Transverse colon (tissue), 4 donors: ENCODE results near the gene XPC. TPM values are rescaled to one million over a fixed set of nuclear protein-coding genes. Genes with fewer than 3 reads are reported as not detected.

Experiments
- DNase-seq: peaks from one replicate; pipeline ENCODE4 v3.0.0-alpha.2; 2019
- H3K27ac ChIP-seq, 4 donors: fragments of 200-600 bp; sonication (generic); 2 replicates each; pipeline ENCODE4 v1.5.1; 2016 to 2018; ENCODE audit warnings: inconsistent platforms in 4 of 4
- H3K27me3 ChIP-seq: fragments of 200-600 bp; sonication (generic); 2 replicates; pipeline ENCODE4 v1.5.1; 2017; ENCODE audit warnings: inconsistent platforms
- H3K36me3 ChIP-seq, 4 donors: fragments of 200-600 bp; sonication (generic); 2 replicates each; pipeline ENCODE4 v1.5.1; 2017 to 2019; ENCODE audit warnings: inconsistent platforms in 4 of 4
- H3K4me1 ChIP-seq, 4 donors: fragments of 200-600 bp; sonication (generic); 2 replicates each; pipeline ENCODE4 v1.5.1; 2017 to 2020; ENCODE audit warnings: inconsistent platforms in 4 of 4
- H3K4me3 ChIP-seq, 4 donors: fragments of 200-600 bp; sonication (generic); 1 replicate in 1 of 4; 2 replicates in 3 of 4; pipeline versions ENCODE4 v1.5.1 to v1.6.1; 2017 to 2019; ENCODE audit warnings: inconsistent platforms in 4 of 4
- H3K9me3 ChIP-seq, 2 donors: fragments of 200-600 bp; sonication (generic); 2 replicates each; pipeline ENCODE4 v1.5.1; 2017 to 2019; ENCODE audit warnings: inconsistent platforms in 2 of 2
- CTCF ChIP-seq, 5 experiments: fragments of 200-600 bp in 3 of 5; fragments of 450-650 bp in 2 of 5; sonication (generic) in 3 of 5; IDR thresholded peaks; 1 replicate in 2 of 5; 2 replicates in 3 of 5; pipeline ENCODE4 v1.5.1; 2016 to 2017; ENCODE audit warnings: antibody characterized with exemption in 5 of 5, inconsistent platforms in 3 of 5, mild to moderate bottlenecking in 2 of 5, moderate library complexity in 1 of 5
- EP300 ChIP-seq: sonication (generic); formaldehyde crosslinking; IDR thresholded peaks from one replicate; pipeline ENCODE4 v1.6.1; 2017; ENCODE audit warnings: antibody characterized with exemption, low read depth
- POLR2A ChIP-seq: fragments of 450-650 bp; IDR thresholded peaks from one replicate; pipeline ENCODE4 v1.6.1; 2016; ENCODE audit warnings: antibody characterized with exemption, mild to moderate bottlenecking, moderate library complexity
- POLR2AphosphoS5 ChIP-seq, 3 donors: sonication (generic); formaldehyde crosslinking; IDR thresholded peaks; one replicate each; pipeline ENCODE4 v1.6.1; 2016; ENCODE audit warnings: antibody characterized with exemption in 3 of 3
- WGBS, 2 donors: methylation state at CpG; one replicate each; pipeline ENCODE4 v1.1.5; 2018; ENCODE audit warnings: low coverage in 1 of 2; 5-methylcytosine and 5-hydroxymethylcytosine counted together
- in situ Hi-C, 4 donors: fragments of 200-750 bp; cut with MboI; loops; one replicate each; pipeline versions ENCODE4 v1.15.0 to v1.15.1; 2017; ENCODE audit warnings: low sequenced_read_pairs in 3 of 4, low pct_ligation_motif_present in 1 of 4, low pct_unique_long_range_greater_than_20kb in 1 of 4
- intact Hi-C: fragments of 100-400 bp; cut with DNase I; formaldehyde crosslinking; loops from one replicate; pipeline ENCODE4 v1.15.1; 2023; ENCODE audit warnings: low total_unique reads
- total RNA-seq, 4 donors: library from RNA; depleted of rRNA; stranded (reverse); fragments of >200 nt; gene quantifications; one replicate each; pipeline ENCODE4 v1.1.0, GENCODE V29; 2016

XPC gene
- total RNA-seq, 4 donors from 2014 or later = 30.7 to 287 (median 46.6) TPM

- Histone ChIP-seq H3K36me3 (peaks cover 0 to 74% (median 27%) of the 10 kb centered on the region in 4 donors), H3K4me3 (no peak overlapping the region), H3K4me1 (peaks cover 0 to 11% (median 2%) of the 10 kb centered on the region in 4 donors), H3K9me3 (no peaks in the 10 kb centered on the region), H3K27me3 (no peaks in the 10 kb centered on the region), H3K27ac (no peak overlapping the region)
- in situ Hi-C loops (loop anchor here in 2 of 4 donors (10.0 to 25.0 kb wide), 2 partner anchors 46 to 283 kb away; partner anchors contain the start of genes CHCHD4 (in 1 of the 2), TMEM43 (in 1 of the 2) and WNT7A (in 1 of the 2)), intact Hi-C loops (loop anchor here (5.0 kb wide), 1 partner anchor 43 kb away; the partner anchor contains the start of gene TMEM43)
- no peak for DNase-seq
- 64 to 77% methylated on average over 1 to 2 of the region's 2 CpGs for WGBS, 2 donors
- TF ChIP-seq EP300 (no peak), POLR2A (no peak), CTCF (IDR thresholded peaks at IDR 0.05) (no peak), POLR2AphosphoS5 (IDR thresholded peaks at IDR 0.05) (no peak)
These were observed 7.8 kb downstream of the XPC start for GRCh38 chr3:14170531-14171159.

- no peak overlapping the region for H3K27ac ChIP-seq
- H3K4me3 ChIP-seq = no peak overlapping the region
- no peaks in the 10 kb centered on the region for H3K27me3 ChIP-seq
- DNase-seq = no peak
- no peaks in the 10 kb centered on the region for H3K9me3 ChIP-seq
- intact Hi-C loops = loop anchor here (5.0 kb wide), 1 partner anchor 43 kb away; the partner anchor contains the start of gene TMEM43
- in situ Hi-C loops = loop anchor here in 2 of 4 donors (10.0 to 25.0 kb wide), 2 partner anchors 45 to 283 kb away; partner anchors contain the start of genes CHCHD4 (in 1 of the 2), TMEM43 (in 1 of the 2) and WNT7A (in 1 of the 2)
- H3K36me3 ChIP-seq = peaks cover 0 to 81% (median 30%) of the 10 kb centered on the region in 4 donors
- no peak for TF ChIP-seq POLR2A
- TF ChIP-seq CTCF (IDR thresholded peaks at IDR 0.05) = no peak
- TF ChIP-seq EP300 = no peak
- no peak for TF ChIP-seq POLR2AphosphoS5 (IDR thresholded peaks at IDR 0.05)
- peaks cover 0 to 4% (median 0%) of the 10 kb centered on the region in 4 donors for H3K4me1 ChIP-seq
These were observed 8.5 kb downstream of the XPC start for GRCh38 chr3:14169871-14170270.

GRCh38 chr3:14169435-14169834 is 9.0 kb downstream of the XPC start:
- no peak for DNase-seq
- WGBS, 2 donors = 90 to 100% methylated on average over 1 to 2 of the region's 2 CpGs
- no peak for TF ChIP-seq EP300
- no peak for TF ChIP-seq POLR2A
- no peak for TF ChIP-seq CTCF (IDR thresholded peaks at IDR 0.05)
- TF ChIP-seq POLR2AphosphoS5 (IDR thresholded peaks at IDR 0.05) = no peak
- H3K4me3 ChIP-seq = no peak overlapping the region
- peaks cover 0 to 86% (median 32%) of the 10 kb centered on the region in 4 donors for H3K36me3 ChIP-seq
- in situ Hi-C loops (loop anchor here in 1 of 4 donors (25.0 kb wide), 1 partner anchor 282 kb away; the partner anchor contains the start of gene WNT7A), intact Hi-C loops (no loop called here)
- no peaks in the 10 kb centered on the region for H3K27me3 ChIP-seq
- H3K9me3 ChIP-seq = no peaks in the 10 kb centered on the region
- H3K27ac ChIP-seq = no peak overlapping the region
- H3K4me1 ChIP-seq = no peaks in the 10 kb centered on the region

GRCh38 chr3:14166877-14167603 is 11.4 kb downstream of the XPC start:
- 92% methylated on average over 2 to 9 of the region's 9 CpGs for WGBS, 2 donors
- Histone ChIP-seq H3K4me1 (no peaks in the 10 kb centered on the region), H3K9me3 (no peaks in the 10 kb centered on the region), H3K27me3 (no peaks in the 10 kb centered on the region), H3K36me3 (peaks cover 0 to 100% (median 42%) of the 10 kb centered on the region in 4 donors), H3K27ac (no peak overlapping the region), H3K4me3 (no peak overlapping the region)
- no peak for DNase-seq
- no peak for TF ChIP-seq CTCF (IDR thresholded peaks at IDR 0.05)
- TF ChIP-seq EP300 = no peak
- no peak for TF ChIP-seq POLR2A
- TF ChIP-seq POLR2AphosphoS5 (IDR thresholded peaks at IDR 0.05) = no peak
- in situ Hi-C loops (loop anchor here in 1 of 4 donors (25.0 kb wide), 1 partner anchor 280 kb away; the partner anchor contains the start of gene WNT7A), intact Hi-C loops (no loop called here)
